Motor neuron (in vitro differentiated cells): ENCODE results near the gene C15orf61. TPM values are rescaled to one million over a fixed set of nuclear protein-coding genes. Genes with fewer than 3 reads are reported as not detected.

Experiments used
- ATAC-seq, 8 experiments: fragments of 200-7000 bp; cut with Tn5 transposase; replicated peaks in 6 of 8; 2 replicates each; pipeline ENCODE4 v1.8.0; 2021; ENCODE audit warnings: mild to moderate bottlenecking in 8 of 8, moderate library complexity in 8 of 8
- H3K27ac ChIP-seq, 2 donors: fragments of 250-450 bp; sonication (Bioruptor Pico); 2 replicates each; pipeline ENCODE4 v1.9.0; 2021; ENCODE audit warnings: antibody characterized with exemption in 2 of 2, mild to moderate bottlenecking in 2 of 2, moderate library complexity in 1 of 2
- H3K4me1 ChIP-seq, 2 donors: fragments of 250-450 bp; sonication (Bioruptor Pico); replicated peaks in 1 of 2; 2 replicates each; pipeline ENCODE4 v1.6.1; 2021; ENCODE audit warnings: antibody characterized with exemption in 2 of 2, mild to moderate bottlenecking in 2 of 2, moderate library complexity in 1 of 2
- H3K4me3 ChIP-seq, 5 donors: fragments of 250-450 bp; sonication (Bioruptor Pico); 2 replicates each; pipeline ENCODE4 v1.9.0; 2021; ENCODE audit warnings: antibody characterized with exemption in 5 of 5, mild to moderate bottlenecking in 5 of 5, moderate library complexity in 4 of 5
- WGBS, 10 experiments: fragments of 450-650 bp; shearing (Covaris generic); methylation state at CpG; one replicate each; pipeline ENCODE4 v1.0.0; 2022; 5-methylcytosine and 5-hydroxymethylcytosine counted together
- in situ Hi-C, 9 experiments: fragments of 400-800 bp; cut with MboI; loops; one replicate each; pipeline ENCODE4 v1.15.0; 2021; ENCODE audit warnings: low sequenced_read_pairs in 9 of 9, low pct_unique_long_range_greater_than_20kb in 2 of 9; ENCODE audit not compliant: unreplicated experiment in 9 of 9
- total RNA-seq, 8 experiments: library from RNA; unstranded; fragments of 300-600 nt; gene quantifications; 2 replicates each; pipeline versions ENCODE4 v1.2.3 to v1.2.4, GENCODE V29; 2022

Gene C15orf61
- total RNA-seq, 8 experiments from 2014 or later, result 1.9 to 4.9 (median 3.8) TPM

GRCh38 chr15:67505675-67506572, 15.0 kb upstream of the C15orf61 start:
- 64 to 87% (median 75%) methylated on average over 2 to 5 of the region's 5 CpGs for WGBS, 10 experiments
- ATAC-seq, result no peak
- Histone ChIP-seq H3K27ac (no peak overlapping the region), H3K4me1 (peaks cover 3 to 7% of the 10 kb centered on the region in 2 donors), H3K4me3 (no peak overlapping the region)
- in situ Hi-C loops, result no loop called here

DNA sequence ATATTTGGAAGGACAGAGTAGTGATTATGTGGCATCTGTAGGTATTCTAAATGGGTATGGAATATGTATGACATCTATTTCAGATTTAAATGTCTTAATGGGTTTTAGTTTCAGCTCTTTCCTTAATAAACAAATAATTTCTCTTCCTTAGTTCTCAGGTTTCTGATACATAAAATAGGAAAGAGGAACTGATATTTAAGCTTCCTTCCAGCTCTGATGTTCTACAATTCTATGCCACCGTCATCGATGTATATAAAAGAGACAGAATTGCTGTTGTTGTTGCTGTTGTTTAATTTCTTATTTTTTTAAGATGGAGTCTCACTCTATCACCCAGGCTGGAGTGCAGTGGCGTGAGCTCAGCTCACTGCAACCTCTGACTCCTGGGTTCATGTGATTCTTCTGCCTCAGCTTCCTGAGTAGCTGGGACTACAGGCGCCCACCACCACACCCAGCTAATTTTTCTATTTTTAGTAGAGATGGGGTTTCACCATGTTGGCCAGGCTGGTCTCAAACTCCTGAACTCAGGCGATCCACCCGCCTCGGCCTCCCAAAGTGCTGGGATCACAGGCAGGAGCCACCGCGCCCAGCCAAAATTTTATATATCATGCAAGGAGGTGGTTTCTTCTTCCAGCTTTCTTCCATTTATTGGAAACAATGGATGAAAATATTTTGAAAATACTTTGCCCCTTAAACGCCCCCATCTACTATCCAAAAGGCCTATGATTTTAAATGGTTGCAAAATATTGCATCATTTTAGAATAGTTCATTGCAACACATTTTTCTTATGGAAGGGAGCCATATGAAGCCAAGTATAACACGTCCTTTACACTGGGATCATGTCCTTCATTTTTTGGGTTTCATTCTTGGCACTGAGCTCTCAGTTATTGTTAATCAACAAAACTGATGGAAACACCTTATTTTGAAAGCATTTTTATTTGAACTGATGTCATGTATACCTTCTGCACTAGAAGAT, 13.9 kb upstream of the C15orf61 start:
- in situ Hi-C loops, result no loop called here
- Histone ChIP-seq H3K27ac (no peak overlapping the region), H3K4me1 (peaks cover 0 to under 1% of the 10 kb centered on the region in 2 donors), H3K4me3 (no peak overlapping the region)
- 71 to 100% (median 88%) methylated on average over 3 to 9 of the region's 11 CpGs for WGBS, 10 experiments
- no peak for ATAC-seq

DNA sequence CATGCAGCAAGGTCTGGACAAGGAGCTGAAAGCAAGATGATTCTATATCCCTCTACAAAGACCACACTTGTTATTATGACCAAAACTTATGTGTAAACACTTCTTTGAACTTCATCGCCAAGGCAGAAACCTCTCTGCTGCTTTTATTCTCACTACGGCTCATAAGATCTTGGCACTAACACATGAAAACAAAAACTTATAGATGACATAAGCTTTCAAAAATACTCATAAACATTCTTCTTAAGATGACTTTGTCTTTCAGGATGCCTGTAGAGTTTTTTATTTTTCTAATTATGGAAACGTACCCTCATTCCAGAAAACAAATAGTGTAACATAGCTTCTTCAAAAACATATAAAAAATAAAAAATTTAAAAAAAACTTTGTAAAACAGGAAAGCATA, 12.5 kb upstream of the C15orf61 start:
- Histone ChIP-seq H3K4me1 (no peaks in the 10 kb centered on the region), H3K4me3 (no peak overlapping the region), H3K27ac (no peak overlapping the region)
- WGBS, 10 experiments, result 75 to 100% (median 99%) methylated on average over 1 to 3 of the region's 3 CpGs
- in situ Hi-C loops, result no loop called here
- no peak for ATAC-seq

DNA sequence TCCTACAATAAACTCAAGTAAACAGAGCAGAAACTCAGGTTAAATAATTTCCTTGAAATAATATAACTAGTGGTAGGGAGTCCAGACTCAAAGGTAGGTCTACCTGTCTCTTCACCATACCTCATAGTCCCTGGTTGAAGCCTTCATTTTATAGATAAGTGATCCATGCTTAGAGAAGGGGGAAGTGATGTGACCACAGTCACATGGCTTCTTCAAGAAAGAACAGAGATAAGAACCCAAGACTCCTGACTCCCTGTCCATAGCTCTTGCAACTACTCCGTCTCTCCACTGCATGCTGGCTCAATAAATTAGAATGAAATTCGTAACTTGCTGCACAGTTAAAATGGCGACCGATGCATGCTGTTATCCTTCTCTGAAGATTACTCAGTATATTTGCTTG, 11.0 kb upstream of the C15orf61 start:
- Histone ChIP-seq H3K4me1 (no peaks in the 10 kb centered on the region), H3K27ac (no peak overlapping the region), H3K4me3 (no peak overlapping the region)
- WGBS, 10 experiments, result 81 to 100% (median 91%) methylated on average over 1 to 4 of the region's 4 CpGs; no CpG with 5 or more reads in 1 of the 10 experiments
- ATAC-seq, result no peak
- in situ Hi-C loops, result no loop called here

DNA sequence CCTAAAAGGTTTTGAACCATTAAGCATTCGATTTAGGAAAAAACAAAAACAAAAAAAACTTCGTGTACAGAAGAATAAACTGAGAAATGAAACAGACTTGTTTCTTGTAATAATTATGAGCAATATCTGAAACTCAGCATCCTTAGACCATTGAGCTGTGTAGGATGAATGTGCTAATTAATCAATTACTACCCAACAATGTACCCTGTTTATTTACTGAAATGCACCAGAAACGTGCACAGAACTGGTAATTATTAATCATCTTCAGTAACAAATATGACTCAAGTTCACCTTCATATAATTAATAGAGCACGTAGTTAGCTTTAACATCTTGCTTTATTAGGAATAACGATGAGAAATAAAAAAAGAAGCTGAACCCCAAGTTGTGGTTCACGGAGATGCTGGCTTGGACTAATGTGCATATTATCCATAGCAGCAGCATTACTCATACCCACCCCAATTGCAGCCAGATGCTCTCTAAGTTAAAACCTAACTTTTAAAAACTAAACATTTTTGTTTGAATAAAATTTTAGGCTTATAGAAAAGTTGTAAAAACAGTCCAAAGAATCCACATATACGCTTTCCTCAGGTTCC, 10.2 kb upstream of the C15orf61 start:
- H3K4me3 ChIP-seq, result no peak overlapping the region
- H3K4me1 ChIP-seq, result no peaks in the 10 kb centered on the region
- WGBS, 10 experiments, result 16 to 100% (median 86%) methylated on average over 3 to 7 of the region's 7 CpGs
- in situ Hi-C loops, result no loop called here
- H3K27ac ChIP-seq, result no peak overlapping the region
- ATAC-seq, result peak in 2 of 8 experiments; percentile 44 to 52

GRCh38 chr15:67511606-67512005, 9.3 kb upstream of the C15orf61 start:
- in situ Hi-C loops, result no loop called here
- Histone ChIP-seq H3K4me3 (no peak overlapping the region), H3K4me1 (no peaks in the 10 kb centered on the region), H3K27ac (no peak overlapping the region)
- 81 to 100% (median 100%) methylated on average over 1 to 3 of the region's 3 CpGs; no CpG with 5 or more reads in 1 of the 10 experiments for WGBS, 10 experiments
- ATAC-seq, result no peak

DNA sequence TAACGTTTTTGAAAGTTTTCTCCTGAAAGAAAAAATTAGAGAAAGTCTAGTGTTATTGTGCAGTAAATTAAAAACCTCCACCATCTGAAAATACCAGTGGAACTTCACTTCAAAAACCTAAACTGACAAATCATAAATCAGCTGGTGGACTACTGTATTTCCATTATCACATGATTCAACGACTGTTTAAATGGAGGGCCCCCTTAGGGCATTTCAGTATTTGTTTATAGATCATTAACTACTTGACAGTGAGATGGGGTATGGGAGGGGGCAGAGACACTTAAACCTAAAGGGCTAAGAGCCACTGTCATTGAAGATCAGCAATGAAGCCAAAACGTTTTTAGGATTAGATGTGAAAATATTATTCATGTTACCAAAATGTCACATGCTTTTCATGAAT, 8.8 kb upstream of the C15orf61 start:
- no peak for ATAC-seq
- no peak overlapping the region for H3K4me3 ChIP-seq
- 25 to 100% (median 50%) methylated on average over 1 to 3 of the region's 3 CpGs; no CpG with 5 or more reads in 2 of the 10 experiments for WGBS, 10 experiments
- in situ Hi-C loops, result no loop called here
- no peaks in the 10 kb centered on the region for H3K4me1 ChIP-seq
- no peak overlapping the region for H3K27ac ChIP-seq

GRCh38 chr15:67512933-67513714, 7.8 kb upstream of the C15orf61 start:
- Histone ChIP-seq H3K4me3 (no peak overlapping the region), H3K4me1 (no peaks in the 10 kb centered on the region), H3K27ac (no peak overlapping the region)
- in situ Hi-C loops, result no loop called here
- ATAC-seq, result no peak
- WGBS, 10 experiments, result 71 to 100% (median 78%) methylated on average over 1 to 9 of the region's 9 CpGs

DNA sequence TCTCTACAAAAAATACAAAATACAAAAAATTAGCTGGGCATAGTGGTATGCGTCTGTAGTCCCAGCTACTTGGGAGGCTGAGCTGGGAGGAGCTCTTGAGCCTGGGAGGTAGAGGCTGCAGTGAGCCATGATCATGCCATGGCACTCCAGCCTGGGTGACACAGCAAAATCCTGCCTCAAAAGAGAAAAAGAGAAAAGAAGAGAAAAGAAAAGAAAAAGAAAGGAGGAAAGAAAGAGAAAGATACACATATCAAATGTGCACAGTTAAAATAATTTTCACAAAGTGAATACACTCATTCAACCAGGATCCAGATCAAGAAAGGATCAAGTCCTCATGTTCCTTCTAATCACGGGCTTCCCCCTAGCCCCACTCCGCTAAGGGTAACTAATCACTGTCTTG, 5.8 kb upstream of the C15orf61 start:
- WGBS, 10 experiments, result 71 to 100% (median 95%) methylated on average over 1 to 3 of the region's 3 CpGs; no CpG with 5 or more reads in 1 of the 10 experiments
- Histone ChIP-seq H3K4me1 (no peaks in the 10 kb centered on the region), H3K27ac (no peak overlapping the region), H3K4me3 (no peak overlapping the region)
- ATAC-seq, result no peak
- in situ Hi-C loops, result no loop called here

GRCh38 chr15:67515557-67515956, 5.4 kb upstream of the C15orf61 start:
- Histone ChIP-seq H3K4me1 (peaks cover 2% of the 10 kb centered on the region in 2 donors), H3K4me3 (no peak overlapping the region), H3K27ac (no peak overlapping the region)
- in situ Hi-C loops, result no loop called here
- no peak for ATAC-seq
- WGBS, 10 experiments, result 100% methylated on average over 1 to 2 of the region's 2 CpGs; no CpG with 5 or more reads in 5 of the 10 experiments

DNA sequence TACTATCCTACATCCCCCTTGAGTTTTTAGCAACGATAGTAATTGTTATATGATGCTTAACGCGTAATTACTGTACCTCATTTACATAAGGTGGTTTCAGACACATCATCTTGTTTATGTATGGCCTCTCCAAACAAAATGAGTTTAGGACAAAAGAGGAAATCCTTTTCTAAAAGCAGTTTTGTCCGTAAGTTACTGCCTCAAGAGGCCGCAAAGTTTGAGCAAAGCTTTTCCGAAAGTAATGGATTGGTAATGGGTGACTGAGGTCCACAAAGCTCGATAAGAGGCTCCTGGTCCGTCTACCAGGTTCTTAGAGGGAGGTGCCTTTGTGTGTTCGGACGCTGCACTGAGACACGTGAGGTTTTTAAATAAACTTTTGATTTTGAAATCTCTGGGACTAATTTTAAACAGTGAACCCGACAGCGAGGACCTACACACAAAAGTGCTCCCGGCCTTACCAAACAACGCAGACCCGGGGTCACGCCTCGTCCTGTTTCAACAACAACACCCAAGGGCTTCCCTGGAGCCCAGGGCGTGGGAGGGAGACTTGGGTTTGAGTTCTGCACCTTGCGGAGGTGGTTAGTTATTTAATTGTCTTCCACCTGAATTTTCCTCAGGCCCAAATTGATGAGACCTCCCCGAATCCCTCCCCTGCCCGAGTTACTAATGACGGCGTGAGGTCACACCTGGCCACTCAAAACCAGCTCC, 456 bp upstream of the C15orf61 start:
- peak overlapping the region in 1 of 2 donors; percentile 90 for H3K27ac ChIP-seq
- in situ Hi-C loops, result no loop called here
- WGBS, 10 experiments, result 24 to 98% (median 66%) methylated on average over 6 to 20 of the region's 24 CpGs; no CpG with 5 or more reads in 1 of the 10 experiments
- ATAC-seq, result peak in 1 of 8 experiments; percentile 1
- peak overlapping the region; percentile 45 to 62 (median 49) for H3K4me3 ChIP-seq
- peaks cover 19 to 22% of the 10 kb centered on the region in 2 donors for H3K4me1 ChIP-seq
